Measurements from ENCODE around the gene A4GALT.
"Not testable (repeated sequence)": the region's sequence is repeated elsewhere in the genome, so short reads cannot be mapped to it uniquely, and the experiment has no call there.

Gene A4GALT

GRCh38 chr22:42666393-42666792 lies 54.3 kb downstream of the A4GALT start:
- not testable (repeated sequence) for H3K27me3 ChIP-seq (ENCODE audit: control insufficient read depth in 1 of 2, insufficient read depth in 2 of 2, low read length in 2 of 2); H3K4me1 ChIP-seq (ENCODE audit: control insufficient read depth, insufficient read depth, low read length); H3K27ac ChIP-seq (ENCODE audit: low read length); H3K9ac ChIP-seq (ENCODE audit: low read length in 2 of 2); H3K36me3 ChIP-seq (ENCODE audit: control insufficient read depth in 2 of 2, insufficient read depth in 2 of 2, low read length in 2 of 2); H3K9me3 ChIP-seq (ENCODE audit: control insufficient read depth in 2 of 2, low read length in 2 of 2); H3K4me3 ChIP-seq (ENCODE audit: low read length in 2 of 2)

- H3K4me1 ChIP-seq (ENCODE audit: control insufficient read depth, insufficient read depth, low read length): peaks cover 9% of the 10 kb centered on the region
- no peaks in the 10 kb centered on the region for H3K36me3 ChIP-seq (ENCODE audit: control insufficient read depth in 2 of 2, insufficient read depth in 2 of 2, low read length in 2 of 2)
- no peak overlapping the region for H3K4me3 ChIP-seq (ENCODE audit: low read length in 2 of 2)
Measured at GRCh38 chr22:42664976-42665831, 55.5 kb downstream of the A4GALT start.

GRCh38 chr22:42661985-42662831 lies 58.5 kb downstream of the A4GALT start:
- H3K4me1 ChIP-seq (ENCODE audit: control insufficient read depth, insufficient read depth, low read length): peaks cover 9% of the 10 kb centered on the region
- no peaks in the 10 kb centered on the region for H3K36me3 ChIP-seq (ENCODE audit: control insufficient read depth in 2 of 2, insufficient read depth in 2 of 2, low read length in 2 of 2)
- no peak overlapping the region for H3K27ac ChIP-seq (ENCODE audit: low read length)
- no peaks in the 10 kb centered on the region for H3K27me3 ChIP-seq (ENCODE audit: control insufficient read depth in 1 of 2, insufficient read depth in 2 of 2, low read length in 2 of 2)
- peak overlapping the region; percentile 71 to 77 for H3K4me3 ChIP-seq (ENCODE audit: low read length in 2 of 2)
- peak overlapping the region; percentile 66 for H3K9ac ChIP-seq (ENCODE audit: low read length in 2 of 2)
- no peaks in the 10 kb centered on the region for H3K9me3 ChIP-seq (ENCODE audit: control insufficient read depth in 2 of 2, low read length in 2 of 2)

More at GRCh38 chr22:42664976-42665831, 55.5 kb downstream of the A4GALT start:
- Histone ChIP-seq H3K9ac (ENCODE audit: low read length in 2 of 2) (no peak overlapping the region), H3K27ac (ENCODE audit: low read length) (peak overlapping the region; percentile 46), H3K27me3 (ENCODE audit: control insufficient read depth in 1 of 2, insufficient read depth in 2 of 2, low read length in 2 of 2) (no peaks in the 10 kb centered on the region), H3K9me3 (ENCODE audit: control insufficient read depth in 2 of 2, low read length in 2 of 2) (no peaks in the 10 kb centered on the region)

- H3K36me3 ChIP-seq (ENCODE audit: control insufficient read depth in 2 of 2, insufficient read depth in 2 of 2, low read length in 2 of 2): no peaks in the 10 kb centered on the region
- no peak overlapping the region for H3K9ac ChIP-seq (ENCODE audit: low read length in 2 of 2)
- no peak overlapping the region for H3K4me3 ChIP-seq (ENCODE audit: low read length in 2 of 2)
- H3K27ac ChIP-seq (ENCODE audit: low read length): no peak overlapping the region
- H3K9me3 ChIP-seq (ENCODE audit: control insufficient read depth in 2 of 2, low read length in 2 of 2): no peaks in the 10 kb centered on the region
- no peaks in the 10 kb centered on the region for H3K27me3 ChIP-seq (ENCODE audit: control insufficient read depth in 1 of 2, insufficient read depth in 2 of 2, low read length in 2 of 2)
- no peaks in the 10 kb centered on the region for H3K4me1 ChIP-seq (ENCODE audit: control insufficient read depth, insufficient read depth, low read length)
Measured at GRCh38 chr22:42656578-42656977, 64.1 kb downstream of the A4GALT start.

- H3K27ac ChIP-seq (ENCODE audit: low read length): no peak overlapping the region
- no peaks in the 10 kb centered on the region for H3K27me3 ChIP-seq (ENCODE audit: control insufficient read depth in 1 of 2, insufficient read depth in 2 of 2, low read length in 2 of 2)
- no peaks in the 10 kb centered on the region for H3K9me3 ChIP-seq (ENCODE audit: control insufficient read depth in 2 of 2, low read length in 2 of 2)
- H3K9ac ChIP-seq (ENCODE audit: low read length in 2 of 2): no peak overlapping the region
- H3K4me3 ChIP-seq (ENCODE audit: low read length in 2 of 2): no peak overlapping the region
- H3K36me3 ChIP-seq (ENCODE audit: control insufficient read depth in 2 of 2, insufficient read depth in 2 of 2, low read length in 2 of 2): no peaks in the 10 kb centered on the region
- H3K4me1 ChIP-seq (ENCODE audit: control insufficient read depth, insufficient read depth, low read length): no peaks in the 10 kb centered on the region
Measured at GRCh38 chr22:42655693-42656092, 65.0 kb downstream of the A4GALT start.

- H3K4me3 ChIP-seq (ENCODE audit: low read length in 2 of 2): no peak overlapping the region
- H3K27me3 ChIP-seq (ENCODE audit: control insufficient read depth in 1 of 2, insufficient read depth in 2 of 2, low read length in 2 of 2): no peaks in the 10 kb centered on the region
- no peaks in the 10 kb centered on the region for H3K36me3 ChIP-seq (ENCODE audit: control insufficient read depth in 2 of 2, insufficient read depth in 2 of 2, low read length in 2 of 2)
- no peak overlapping the region for H3K27ac ChIP-seq (ENCODE audit: low read length)
- peaks cover 4% of the 10 kb centered on the region for H3K4me1 ChIP-seq (ENCODE audit: control insufficient read depth, insufficient read depth, low read length)
- no peaks in the 10 kb centered on the region for H3K9me3 ChIP-seq (ENCODE audit: control insufficient read depth in 2 of 2, low read length in 2 of 2)
- no peak overlapping the region for H3K9ac ChIP-seq (ENCODE audit: low read length in 2 of 2)
Measured at GRCh38 chr22:42654436-42655073, 66.1 kb downstream of the A4GALT start.

GRCh38 chr22:42653999-42654398 lies 66.7 kb downstream of the A4GALT start:
- Histone ChIP-seq H3K9ac (ENCODE audit: low read length in 2 of 2) (no peak overlapping the region), H3K27ac (ENCODE audit: low read length) (no peak overlapping the region), H3K4me1 (ENCODE audit: control insufficient read depth, insufficient read depth, low read length) (peaks cover 6% of the 10 kb centered on the region), H3K9me3 (ENCODE audit: control insufficient read depth in 2 of 2, low read length in 2 of 2) (no peaks in the 10 kb centered on the region), H3K4me3 (ENCODE audit: low read length in 2 of 2) (no peak overlapping the region), H3K36me3 (ENCODE audit: control insufficient read depth in 2 of 2, insufficient read depth in 2 of 2, low read length in 2 of 2) (no peaks in the 10 kb centered on the region), H3K27me3 (ENCODE audit: control insufficient read depth in 1 of 2, insufficient read depth in 2 of 2, low read length in 2 of 2) (no peaks in the 10 kb centered on the region)

- no peak overlapping the region for H3K27ac ChIP-seq (ENCODE audit: low read length)
- no peaks in the 10 kb centered on the region for H3K9me3 ChIP-seq (ENCODE audit: control insufficient read depth in 2 of 2, low read length in 2 of 2)
- no peaks in the 10 kb centered on the region for H3K36me3 ChIP-seq (ENCODE audit: control insufficient read depth in 2 of 2, insufficient read depth in 2 of 2, low read length in 2 of 2)
- no peaks in the 10 kb centered on the region for H3K27me3 ChIP-seq (ENCODE audit: control insufficient read depth in 1 of 2, insufficient read depth in 2 of 2, low read length in 2 of 2)
- H3K4me3 ChIP-seq (ENCODE audit: low read length in 2 of 2): no peak overlapping the region
- H3K9ac ChIP-seq (ENCODE audit: low read length in 2 of 2): no peak overlapping the region
- H3K4me1 ChIP-seq (ENCODE audit: control insufficient read depth, insufficient read depth, low read length): peaks cover 33% of the 10 kb centered on the region
Measured at GRCh38 chr22:42651134-42651533, 69.5 kb downstream of the A4GALT start.

GRCh38 chr22:42649246-42650099 lies 71.2 kb downstream of the A4GALT start, which contains the start of gene CYB5R3:
Gene CYB5R3 (minus strand): TSS chr22:42649392. CDS start chr22:42649315, 77 bp downstream.
- peak within 1 kb of the TSS; percentile 84 for H3K27ac ChIP-seq (ENCODE audit: low read length)
- H3K9me3 ChIP-seq (ENCODE audit: control insufficient read depth in 2 of 2, low read length in 2 of 2): no peaks in the 10 kb centered on the region
- no peaks in the 10 kb centered on the region for H3K27me3 ChIP-seq (ENCODE audit: control insufficient read depth in 1 of 2, insufficient read depth in 2 of 2, low read length in 2 of 2)
- no peaks in the 10 kb centered on the region for H3K36me3 ChIP-seq (ENCODE audit: control insufficient read depth in 2 of 2, insufficient read depth in 2 of 2, low read length in 2 of 2)
- H3K4me3 ChIP-seq (ENCODE audit: low read length in 2 of 2): peak within 1 kb of the TSS; percentile 70 to 98
- H3K4me1 ChIP-seq (ENCODE audit: control insufficient read depth, insufficient read depth, low read length): peaks cover 50% of the 10 kb centered on the region
- H3K9ac ChIP-seq (ENCODE audit: low read length in 2 of 2): peak within 1 kb of the TSS; percentile 81 to 84

Measured in stomach smooth muscle (tissue), 2 donors.